ENCODE data around the gene SLC25A12. TPM values are rescaled to one million over a fixed set of nuclear protein-coding genes. Genes with fewer than 3 reads are reported as not detected.

Gene SLC25A12
- total RNA-seq, 1 donor from 2014 or later, result 25.2 TPM

Small RNAs within 50 kb of the gene (small RNA-seq; reads per million reads assigned to genes)
- gene RNU6-182P (ENCODE audit: low replicate concordance), result not detected

Other genes with a start within 250 kb of the SLC25A12 start
- gene DYNC1I2, start 206.8 kb downstream of the SLC25A12 start, total RNA-seq, result 98.7 TPM
- 44.2 TPM for gene HAT1, start 28.2 kb upstream of the SLC25A12 start, total RNA-seq
- 12.7 TPM for gene METAP1D, start 105.7 kb upstream of the SLC25A12 start, total RNA-seq
- gene DLX1, start 191.3 kb upstream of the SLC25A12 start, total RNA-seq, result 1.4 TPM
- gene DLX2, start 208.7 kb upstream of the SLC25A12 start, total RNA-seq, result 0.99 TPM